GM12891 (cell line): ENCODE results near the gene MAFF.

Experiments used
- POLR2A ChIP-seq: IDR thresholded peaks from 2 replicates; pipeline ENCODE4 v1.6.1; 2011; ENCODE audit warnings: low read depth, low read length, control low read depth
- POLR2AphosphoS5 ChIP-seq: IDR thresholded peaks from 2 replicates; pipeline ENCODE4 v1.6.1; 2011; ENCODE audit warnings: low read depth, low read length, control low read depth

DNA sequence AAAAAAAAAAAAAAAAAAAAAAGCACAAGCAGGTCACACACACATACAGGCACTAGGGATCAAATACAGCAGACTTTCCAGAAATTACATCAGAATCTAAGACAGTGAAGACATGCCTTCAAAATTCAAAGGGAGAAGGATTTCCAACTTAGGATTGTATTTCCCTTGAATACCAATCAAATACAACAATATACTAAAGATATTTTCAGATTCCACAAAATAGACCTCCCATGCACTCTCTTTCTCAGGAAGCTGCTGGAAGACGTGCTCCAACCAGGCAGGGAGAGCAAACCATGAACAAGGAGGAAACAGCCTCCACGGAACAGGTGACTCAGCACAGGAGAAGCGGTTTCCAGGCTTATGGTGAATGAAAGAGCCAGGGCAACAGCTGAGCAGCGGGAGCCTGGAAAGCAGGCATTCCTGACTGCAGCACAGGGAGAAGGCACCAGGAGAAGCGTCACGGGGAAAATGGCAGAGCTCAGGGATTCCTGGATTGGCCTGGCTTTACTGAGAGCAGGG, 39.0 kb downstream of the MAFF start:
- TF ChIP-seq POLR2A (no peak), POLR2AphosphoS5 (no peak)
